SK-N-SH treated with all-trans-retinoic acid at 6 μM for 48 hours (cell line): ENCODE data around the gene CACNA2D4.

Experiments used
- ATAC-seq: fragments of 200-7000 bp; cut with Tn5 transposase; 3 replicates; pipeline ENCODE4 v1.9.1; 2020; ENCODE audit warnings: mild to moderate bottlenecking, moderate library complexity
- ARNTL ChIP-seq: fragments of 450-650 bp; formaldehyde crosslinking; IDR thresholded peaks from 2 replicates; pipeline ENCODE4 v1.5.0; 2020; ENCODE audit warnings: low read depth, mild to moderate bottlenecking, moderate library complexity, borderline replicate concordance
- BACH2 ChIP-seq: fragments of 250-450 bp; sonication (Bioruptor Pico); IDR thresholded peaks from 2 replicates; pipeline ENCODE4 v1.9.0; 2021; ENCODE audit warnings: mild to moderate bottlenecking, borderline replicate concordance
- CREB5 ChIP-seq: fragments of 250-450 bp; sonication (Bioruptor Pico); IDR thresholded peaks from 2 replicates; pipeline ENCODE4 v1.5.1; 2020; ENCODE audit warnings: low read depth, mild to moderate bottlenecking, moderate library complexity
- CSDC2 ChIP-seq: fragments of 250-450 bp; sonication (Bioruptor Pico); IDR thresholded peaks from 2 replicates; pipeline ENCODE4 v1.5.0; 2020; ENCODE audit warnings: mild to moderate bottlenecking, moderate library complexity
- CSRNP3 ChIP-seq: fragments of 250-450 bp; sonication (Bioruptor Pico); IDR thresholded peaks from 2 replicates; pipeline ENCODE4 v1.5.1; 2021; ENCODE audit warnings: mild to moderate bottlenecking, moderate library complexity
- ESRRG ChIP-seq: fragments of 250-450 bp; sonication (Bioruptor Pico); IDR thresholded peaks from 2 replicates; pipeline ENCODE4 v1.6.1; 2021; ENCODE audit warnings: mild to moderate bottlenecking
- GLIS3 ChIP-seq: fragments of 250-450 bp; sonication (Bioruptor Pico); IDR thresholded peaks from 2 replicates; pipeline ENCODE4 v1.5.0; 2020; ENCODE audit warnings: mild to moderate bottlenecking, moderate library complexity
- ISL1 ChIP-seq: fragments of 250-450 bp; sonication (Bioruptor Pico); IDR thresholded peaks from 2 replicates; pipeline ENCODE4 v2.1.2; 2022; ENCODE audit warnings: mild to moderate bottlenecking, moderate library complexity
- OSR1 ChIP-seq: fragments of 250-450 bp; sonication (Bioruptor Pico); IDR thresholded peaks from 2 replicates; pipeline ENCODE4 v1.8.0; 2022; ENCODE audit warnings: moderate library complexity, mild to moderate bottlenecking, inconsistent platforms
- POU6F1 ChIP-seq: fragments of 250-450 bp; sonication (Bioruptor Pico); IDR thresholded peaks from 2 replicates; pipeline ENCODE4 v1.8.0; 2021; ENCODE audit warnings: low read depth, mild to moderate bottlenecking, moderate library complexity, borderline replicate concordance
- PPARA ChIP-seq: fragments of 250-450 bp; sonication (Bioruptor Pico); IDR thresholded peaks from 2 replicates; pipeline ENCODE4 v1.5.0; 2020; ENCODE audit warnings: mild to moderate bottlenecking, borderline replicate concordance
- SNAI2 ChIP-seq: fragments of 250-450 bp; sonication (Bioruptor Pico); IDR thresholded peaks from 2 replicates; pipeline ENCODE4 v1.5.0; 2020; ENCODE audit warnings: mild to moderate bottlenecking, moderate library complexity
- TCF4 ChIP-seq: fragments of 250-450 bp; sonication (Bioruptor Pico); IDR thresholded peaks from 2 replicates; pipeline ENCODE4 v1.8.0; 2021; ENCODE audit warnings: mild to moderate bottlenecking, moderate library complexity, borderline replicate concordance
- TOX ChIP-seq: fragments of 250-450 bp; sonication (Bioruptor Pico); IDR thresholded peaks from 2 replicates; pipeline ENCODE4 v1.8.0; 2021; ENCODE audit warnings: mild to moderate bottlenecking, moderate library complexity, borderline replicate concordance
- TSHZ2 ChIP-seq: fragments of 250-450 bp; sonication (Bioruptor Pico); IDR thresholded peaks from 2 replicates; pipeline ENCODE4 v1.5.0; 2020; ENCODE audit warnings: mild to moderate bottlenecking, moderate library complexity
- ZC3H10 ChIP-seq: fragments of 250-450 bp; sonication (Bioruptor Pico); IDR thresholded peaks from 2 replicates; pipeline ENCODE4 v1.5.1; 2021; ENCODE audit warnings: mild to moderate bottlenecking, moderate library complexity
- ZNF565 ChIP-seq: fragments of 450-650 bp; formaldehyde crosslinking; conservative IDR thresholded peaks from 2 replicates; pipeline ENCODE4 v1.5.0; 2020; ENCODE audit warnings: low read depth, mild to moderate bottlenecking, moderate library complexity
- ZNF70 ChIP-seq: fragments of 450-650 bp; formaldehyde crosslinking; IDR thresholded peaks from 2 replicates; pipeline ENCODE4 v1.5.0; 2020; ENCODE audit warnings: mild to moderate bottlenecking, moderate library complexity
- ZNF8 ChIP-seq: fragments of 450-650 bp; formaldehyde crosslinking; IDR thresholded peaks from 2 replicates; pipeline ENCODE4 v1.5.0; 2020; ENCODE audit warnings: mild to moderate bottlenecking, moderate library complexity

Gene CACNA2D4

GRCh38 chr12:1922985-1923384 is 4.5 kb upstream of the CACNA2D4 start (continued):
- no peak for TF ChIP-seq TOX (CRISPR knock-in tag)
- TF ChIP-seq ESRRG (CRISPR knock-in tag) = no peak

GRCh38 chr12:1922075-1922709 is 3.7 kb upstream of the CACNA2D4 start:
- no peak for ATAC-seq

GRCh38 chr12:1920971-1921370 is 2.5 kb upstream of the CACNA2D4 start:
- no peak for ATAC-seq
- TF ChIP-seq GLIS3 (CRISPR knock-in tag) = no peak
- TF ChIP-seq POU6F1 (CRISPR knock-in tag) = no peak
- no peak for TF ChIP-seq TOX (CRISPR knock-in tag)
- TF ChIP-seq BACH2 (CRISPR knock-in tag) = no peak
- no peak for TF ChIP-seq TCF4 (CRISPR knock-in tag)
- TF ChIP-seq CREB5 (CRISPR knock-in tag) = no peak

More at GRCh38 chr12:1922075-1922709, 3.7 kb upstream of the CACNA2D4 start:
- no peak for TF ChIP-seq ESRRG (CRISPR knock-in tag)
- TF ChIP-seq CREB5 (CRISPR knock-in tag) = no peak
- no peak for TF ChIP-seq TOX (CRISPR knock-in tag)
- TF ChIP-seq ZNF70 (CRISPR knock-in tag) = no peak
- TF ChIP-seq ARNTL (CRISPR knock-in tag) = no peak
- no peak for TF ChIP-seq PPARA (CRISPR knock-in tag)
- no peak for TF ChIP-seq ZC3H10 (CRISPR knock-in tag)
- no peak for TF ChIP-seq POU6F1 (CRISPR knock-in tag)
- TF ChIP-seq BACH2 (CRISPR knock-in tag) = no peak
- no peak for TF ChIP-seq ISL1 (CRISPR knock-in tag)
- TF ChIP-seq SNAI2 (CRISPR knock-in tag) = no peak
- TF ChIP-seq CSRNP3 (CRISPR knock-in tag) = no peak
- TF ChIP-seq TCF4 (CRISPR knock-in tag) = no peak
- no peak for TF ChIP-seq CSDC2 (CRISPR knock-in tag)
- no peak for TF ChIP-seq ZNF565
- TF ChIP-seq ZNF8 = no peak
- TF ChIP-seq TSHZ2 (CRISPR knock-in tag) = no peak
- TF ChIP-seq OSR1 (CRISPR knock-in tag) = no peak
- TF ChIP-seq GLIS3 (CRISPR knock-in tag) = no peak
- TF ChIP-seq, all 23 proteins: peak for 0
